ENCODE data around the gene ZFAND3.
"Not testable (repeated sequence)": the region's sequence is repeated elsewhere in the genome, so short reads cannot be mapped to it uniquely, and the experiment has no call there.

The ZFAND3 gene

GRCh38 chr6:38018755-38019165, 199.2 kb downstream of the ZFAND3 start:
- no peak for DNase-seq

GRCh38 chr6:38020593-38020992, 201.1 kb downstream of the ZFAND3 start:
- no peak for DNase-seq

GRCh38 chr6:38021029-38021428, 201.5 kb downstream of the ZFAND3 start:
- DNase-seq = no peak

GRCh38 chr6:38021571-38021970, 202.0 kb downstream of the ZFAND3 start:
- no peak for DNase-seq

- DNase-seq = no peak
These were observed 203.2 kb downstream of the ZFAND3 start for GRCh38 chr6:38022688-38023087.

GRCh38 chr6:38024908-38025307, 205.4 kb downstream of the ZFAND3 start:
- no peak for DNase-seq

GRCh38 chr6:38025451-38025850, 205.9 kb downstream of the ZFAND3 start:
- DNase-seq = no peak

- DNase-seq = no peak
These were observed 208.3 kb downstream of the ZFAND3 start for GRCh38 chr6:38027685-38028373.

- no peak for DNase-seq
These were observed 210.9 kb downstream of the ZFAND3 start for GRCh38 chr6:38030380-38030779.

- DNase-seq = no peak
These were observed 213.3 kb downstream of the ZFAND3 start for GRCh38 chr6:38032797-38033196.

GRCh38 chr6:38033442-38033982, 214.0 kb downstream of the ZFAND3 start:
- DNase-seq = no peak

GRCh38 chr6:38034274-38034914, 214.9 kb downstream of the ZFAND3 start:
- DNase-seq = no peak

- DNase-seq = no peak
These were observed 216.0 kb downstream of the ZFAND3 start for GRCh38 chr6:38035478-38035877.

- DNase-seq = no peak
These were observed 220.0 kb downstream of the ZFAND3 start for GRCh38 chr6:38039502-38039901.

GRCh38 chr6:38040254-38040653, 220.7 kb downstream of the ZFAND3 start:
- no peak for DNase-seq

GRCh38 chr6:38043259-38043753, 223.8 kb downstream of the ZFAND3 start:
- no peak for DNase-seq

GRCh38 chr6:38045701-38046305, 226.3 kb downstream of the ZFAND3 start:
- no peak for DNase-seq

GRCh38 chr6:38047562-38047961, 228.0 kb downstream of the ZFAND3 start:
- DNase-seq = no peak

GRCh38 chr6:38049861-38050397, 230.4 kb downstream of the ZFAND3 start:
- DNase-seq = not testable (repeated sequence)

GRCh38 chr6:38051819-38052434, 232.4 kb downstream of the ZFAND3 start:
- no peak for DNase-seq

- no peak for DNase-seq
These were observed 235.1 kb downstream of the ZFAND3 start for GRCh38 chr6:38054527-38055202.

- DNase-seq = no peak
These were observed 235.7 kb downstream of the ZFAND3 start for GRCh38 chr6:38055203-38055589.

All from stimulated activated CD8-positive, alpha-beta memory T cell treated with anti-CD3 and anti-CD28 coated beads, Interleukin-4, amount 100 ng/mL, for 48 hours (primary cell).